Loucy (cell line): ENCODE measurements around the gene LDAF1.

Experiments
- H2AFZ ChIP-seq: fragments of 200-600 bp; sonication (generic); 2 replicates; pipeline ENCODE4 v1.6.0; 2016; ENCODE audit warnings: antibody characterized with exemption, mild to moderate bottlenecking, low read length, moderate library complexity
- H3F3A ChIP-seq: fragments of 200-600 bp; 2 replicates; pipeline ENCODE4 v1.6.0; 2016; ENCODE audit warnings: antibody characterized with exemption, low read depth, mild to moderate bottlenecking
- H3K27me3 ChIP-seq: fragments of 200-600 bp; sonication (generic); 2 replicates; pipeline ENCODE4 v1.6.1; 2014; ENCODE audit warnings: low read length, mild to moderate bottlenecking; ENCODE audit not compliant: insufficient read depth, poor library complexity, severe bottlenecking
- H3K36me3 ChIP-seq: fragments of 200-600 bp; sonication (generic); 2 replicates; pipeline ENCODE4 v1.6.1; 2016; ENCODE audit warnings: low read length; ENCODE audit not compliant: insufficient read depth
- H3K4me1 ChIP-seq: fragments of 200-600 bp; sonication (generic); 2 replicates; pipeline ENCODE4 v1.5.1; 2014; ENCODE audit warnings: low read length, mild to moderate bottlenecking; ENCODE audit not compliant: insufficient read depth, poor library complexity, severe bottlenecking
- H3K4me2 ChIP-seq: fragments of 200-600 bp; sonication (generic); 2 replicates; pipeline ENCODE4 v1.6.0; 2014; ENCODE audit warnings: antibody characterized with exemption, low read length, low read depth, mild to moderate bottlenecking; ENCODE audit not compliant: poor library complexity, severe bottlenecking
- H3K4me3 ChIP-seq: fragments of 200-600 bp; sonication (generic); 2 replicates; pipeline ENCODE4 v1.5.1; 2014; ENCODE audit warnings: low read length, mild to moderate bottlenecking, mixed read lengths; ENCODE audit not compliant: poor library complexity, severe bottlenecking
- H3K79me2 ChIP-seq: fragments of 200-600 bp; sonication (generic); 2 replicates; pipeline ENCODE4 v1.6.1; 2014; ENCODE audit warnings: low read length; ENCODE audit not compliant: insufficient read depth
- H3K9ac ChIP-seq: fragments of 200-600 bp; sonication (generic); 2 replicates; pipeline ENCODE4 v1.6.0; 2014; ENCODE audit warnings: mild to moderate bottlenecking, low read depth, low read length, moderate library complexity; ENCODE audit not compliant: poor library complexity, severe bottlenecking
- H3K9me2 ChIP-seq: fragments of 200-600 bp; sonication (generic); replicated peaks from 2 replicates; pipeline ENCODE4 v1.6.1; 2016; ENCODE audit warnings: low read depth, low read length, mixed read lengths
- H3K9me3 ChIP-seq: fragments of 200-600 bp; sonication (generic); 2 replicates; pipeline ENCODE4 v1.6.1; 2014; ENCODE audit warnings: mild to moderate bottlenecking, antibody characterized with exemption, low read length, low read depth; ENCODE audit not compliant: insufficient read depth
- H4K20me1 ChIP-seq: fragments of 200-600 bp; sonication (generic); 2 replicates; pipeline ENCODE4 v1.6.0; 2014; ENCODE audit warnings: antibody characterized with exemption, low read length, mild to moderate bottlenecking; ENCODE audit not compliant: insufficient read depth, poor library complexity, severe bottlenecking
- EZH2phosphoT487 ChIP-seq: fragments of 200-600 bp; IDR thresholded peaks from 2 replicates; pipeline ENCODE4 v1.6.1; 2018; ENCODE audit warnings: antibody characterized with exemption, mild to moderate bottlenecking, moderate library complexity, borderline replicate concordance
- TF ChIP-seq, protein P1 (sequence below): fragments of 200-600 bp; sonication (generic); conservative IDR thresholded peaks from 2 replicates; pipeline ENCODE4 v1.5.1; 2014; ENCODE audit warnings: mild to moderate bottlenecking, antibody characterized with exemption, low read length

Gene LDAF1

DNA sequence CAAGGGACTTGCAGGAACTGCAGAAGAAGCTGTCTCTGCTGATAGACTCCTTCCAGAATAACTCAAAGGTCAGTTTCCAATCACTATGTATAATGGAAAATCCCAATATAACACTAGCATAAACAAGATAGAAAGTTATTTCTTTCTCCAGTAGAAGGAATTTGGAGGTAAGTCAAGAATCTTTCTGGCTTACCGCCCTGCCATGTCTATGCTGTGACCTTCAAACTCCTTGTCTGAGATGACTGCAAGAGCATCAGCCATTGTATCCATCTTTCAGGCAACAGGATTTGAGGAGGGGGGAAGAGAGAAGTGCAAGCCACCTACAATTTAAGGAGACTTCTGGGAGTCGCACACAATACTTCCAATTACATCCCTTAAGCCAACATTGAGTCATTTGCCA, 2.7 kb downstream of the LDAF1 start:
- H4K20me1 ChIP-seq = no peaks in the 10 kb centered on the region
- H3K9me2 ChIP-seq = no peaks in the 10 kb centered on the region

DNA sequence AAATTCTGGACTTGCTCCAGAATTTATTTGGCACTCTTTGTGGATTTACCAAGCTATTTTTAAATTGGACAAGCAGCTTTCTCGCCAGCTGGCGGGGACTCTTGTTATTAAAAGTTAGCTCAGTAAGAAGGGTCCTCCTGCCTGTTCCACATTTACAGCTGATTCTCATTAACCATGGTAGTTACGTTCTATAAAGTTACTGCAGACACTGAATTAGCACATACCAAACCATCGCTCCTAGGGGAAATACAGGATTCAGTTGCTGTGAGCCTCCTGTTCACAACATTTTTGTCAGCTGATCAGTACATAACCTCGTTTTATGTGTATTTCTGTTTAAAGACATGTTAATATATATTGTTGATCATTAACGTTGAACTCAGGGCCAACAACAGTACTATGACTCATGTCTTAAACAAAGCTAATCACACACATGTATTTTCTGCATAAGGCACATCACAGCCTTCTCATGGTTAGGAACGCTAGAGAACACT, 4.2 kb downstream of the LDAF1 start:
- H3K36me3 ChIP-seq = no peaks in the 10 kb centered on the region
- no peaks in the 10 kb centered on the region for H3K9me3 ChIP-seq
- peaks cover 13% of the 10 kb centered on the region for H3K4me1 ChIP-seq
- no peaks in the 10 kb centered on the region for H3K9me2 ChIP-seq
- no peak overlapping the region for H3K9ac ChIP-seq
- no peak overlapping the region for H3K4me3 ChIP-seq
- peak overlapping the region; percentile 8 for H3K4me2 ChIP-seq
- H3K79me2 ChIP-seq = no peaks in the 10 kb centered on the region
- no peaks in the 10 kb centered on the region for H3K27me3 ChIP-seq
- no peaks in the 10 kb centered on the region for H3F3A ChIP-seq
- H2AFZ ChIP-seq = no peak overlapping the region
- H4K20me1 ChIP-seq = no peaks in the 10 kb centered on the region
- TF ChIP-seq EZH2phosphoT487 = no peak
- TF ChIP-seq, protein P1, sequence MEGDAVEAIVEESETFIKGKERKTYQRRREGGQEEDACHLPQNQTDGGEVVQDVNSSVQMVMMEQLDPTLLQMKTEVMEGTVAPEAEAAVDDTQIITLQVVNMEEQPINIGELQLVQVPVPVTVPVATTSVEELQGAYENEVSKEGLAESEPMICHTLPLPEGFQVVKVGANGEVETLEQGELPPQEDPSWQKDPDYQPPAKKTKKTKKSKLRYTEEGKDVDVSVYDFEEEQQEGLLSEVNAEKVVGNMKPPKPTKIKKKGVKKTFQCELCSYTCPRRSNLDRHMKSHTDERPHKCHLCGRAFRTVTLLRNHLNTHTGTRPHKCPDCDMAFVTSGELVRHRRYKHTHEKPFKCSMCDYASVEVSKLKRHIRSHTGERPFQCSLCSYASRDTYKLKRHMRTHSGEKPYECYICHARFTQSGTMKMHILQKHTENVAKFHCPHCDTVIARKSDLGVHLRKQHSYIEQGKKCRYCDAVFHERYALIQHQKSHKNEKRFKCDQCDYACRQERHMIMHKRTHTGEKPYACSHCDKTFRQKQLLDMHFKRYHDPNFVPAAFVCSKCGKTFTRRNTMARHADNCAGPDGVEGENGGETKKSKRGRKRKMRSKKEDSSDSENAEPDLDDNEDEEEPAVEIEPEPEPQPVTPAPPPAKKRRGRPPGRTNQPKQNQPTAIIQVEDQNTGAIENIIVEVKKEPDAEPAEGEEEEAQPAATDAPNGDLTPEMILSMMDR = no peak

More for the DNA sequence above, 2.7 kb downstream of the LDAF1 start:
- peaks cover 14% of the 10 kb centered on the region for H3K4me1 ChIP-seq
- H3K9me3 ChIP-seq = no peaks in the 10 kb centered on the region
- no peaks in the 10 kb centered on the region for H3K79me2 ChIP-seq
- H3K4me3 ChIP-seq = no peak overlapping the region
- H3K27me3 ChIP-seq = no peaks in the 10 kb centered on the region
- no peak for TF ChIP-seq EZH2phosphoT487
- TF ChIP-seq, protein P1 = no peak
- H3K4me2 ChIP-seq = peak overlapping the region; percentile 11
- no peaks in the 10 kb centered on the region for H3K36me3 ChIP-seq
- no peaks in the 10 kb centered on the region for H3F3A ChIP-seq
- H2AFZ ChIP-seq = no peak overlapping the region
- H3K9ac ChIP-seq = no peak overlapping the region

DNA sequence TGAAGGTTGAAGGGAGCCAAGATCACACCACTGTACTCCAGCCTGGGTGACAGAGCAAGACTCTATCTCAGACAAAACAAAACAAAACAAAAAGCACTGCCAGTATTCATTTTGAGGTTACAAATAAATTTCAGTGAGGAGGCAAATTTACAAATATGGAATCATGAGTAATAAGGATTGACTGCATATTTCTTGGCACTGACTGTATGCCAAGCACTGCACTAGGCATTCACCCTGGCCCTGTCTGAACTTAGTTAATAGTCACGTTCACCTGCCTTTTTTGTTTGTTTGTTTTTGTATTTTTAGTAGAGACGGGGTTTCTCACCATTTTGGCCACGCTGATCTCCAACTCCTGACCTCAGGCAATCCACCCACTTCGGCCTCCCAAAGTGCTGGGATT, 5.1 kb downstream of the LDAF1 start:
- Histone ChIP-seq H3K9me2 (no peaks in the 10 kb centered on the region), H3K4me1 (peaks cover 7% of the 10 kb centered on the region), H2AFZ (no peak overlapping the region), H3K4me2 (no peak overlapping the region), H3K79me2 (no peaks in the 10 kb centered on the region), H4K20me1 (no peaks in the 10 kb centered on the region), H3F3A (no peaks in the 10 kb centered on the region), H3K36me3 (no peaks in the 10 kb centered on the region), H3K27me3 (no peaks in the 10 kb centered on the region), H3K4me3 (no peak overlapping the region), H3K9me3 (no peaks in the 10 kb centered on the region), H3K9ac (no peak overlapping the region)
- TF ChIP-seq EZH2phosphoT487 = no peak
- TF ChIP-seq, protein P1 = no peak
